ENCODE measurements around the gene BLOC1S4. TPM values are rescaled to one million over a fixed set of nuclear protein-coding genes. Genes with fewer than 3 reads are reported as not detected.

The BLOC1S4 gene
- total RNA-seq, 6 experiments from 2014 or later, result 12.7 to 19.0 (median 14.2) TPM

DNA sequence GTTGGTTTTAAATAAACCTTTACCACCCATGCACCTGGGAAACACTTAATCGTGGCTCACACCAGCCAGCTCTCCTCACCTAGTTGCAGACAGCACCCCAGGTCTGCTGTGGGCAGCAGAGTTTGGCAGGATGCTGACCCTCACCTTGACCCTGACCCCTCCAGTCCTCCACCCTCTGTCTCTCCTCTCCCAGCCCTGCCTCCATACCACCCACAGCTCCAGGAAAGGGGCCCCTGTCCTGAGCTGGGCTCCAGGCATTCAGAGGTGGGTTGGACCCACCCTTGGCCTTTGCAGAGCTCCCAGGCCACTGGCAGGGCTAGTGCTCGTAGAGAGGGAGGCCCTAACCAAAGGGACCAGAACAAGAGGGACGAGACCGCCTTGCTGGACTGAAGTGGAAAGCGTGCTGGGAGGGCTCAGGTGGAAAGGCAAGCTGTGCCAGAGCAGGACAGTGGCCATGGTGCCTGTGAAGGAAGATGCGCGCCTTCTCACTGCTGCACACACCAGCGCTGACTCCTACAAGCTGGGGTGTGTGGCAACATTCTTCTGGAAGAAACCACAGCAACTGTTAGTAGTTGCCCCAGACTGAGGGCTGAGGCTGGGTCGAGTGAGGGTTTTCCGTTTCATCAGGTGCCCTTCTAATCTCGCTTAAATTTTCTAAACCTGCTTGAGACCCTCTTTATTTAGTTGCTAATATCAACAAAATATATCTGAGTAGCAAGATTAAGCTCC lies 32.9 kb upstream of the BLOC1S4 start:
- H3K36me3 Mint-ChIP-seq (ENCODE audit: low read depth), result peaks cover 7% of the 10 kb centered on the region
- DNase-seq, result no peak
- peaks cover 2% of the 10 kb centered on the region for H3K4me1 Mint-ChIP-seq (ENCODE audit: low read depth)
- H3K9me3 Mint-ChIP-seq, result no peaks in the 10 kb centered on the region
- no peak overlapping the region for H3K27ac Mint-ChIP-seq
- peaks cover 6% of the 10 kb centered on the region; the same call in 1 of the 2 replicates for H3K27me3 Mint-ChIP-seq (ENCODE audit: insufficient read depth)
- H3K4me3 Mint-ChIP-seq, result no peak overlapping the region
- TF ChIP-seq, protein P1, sequence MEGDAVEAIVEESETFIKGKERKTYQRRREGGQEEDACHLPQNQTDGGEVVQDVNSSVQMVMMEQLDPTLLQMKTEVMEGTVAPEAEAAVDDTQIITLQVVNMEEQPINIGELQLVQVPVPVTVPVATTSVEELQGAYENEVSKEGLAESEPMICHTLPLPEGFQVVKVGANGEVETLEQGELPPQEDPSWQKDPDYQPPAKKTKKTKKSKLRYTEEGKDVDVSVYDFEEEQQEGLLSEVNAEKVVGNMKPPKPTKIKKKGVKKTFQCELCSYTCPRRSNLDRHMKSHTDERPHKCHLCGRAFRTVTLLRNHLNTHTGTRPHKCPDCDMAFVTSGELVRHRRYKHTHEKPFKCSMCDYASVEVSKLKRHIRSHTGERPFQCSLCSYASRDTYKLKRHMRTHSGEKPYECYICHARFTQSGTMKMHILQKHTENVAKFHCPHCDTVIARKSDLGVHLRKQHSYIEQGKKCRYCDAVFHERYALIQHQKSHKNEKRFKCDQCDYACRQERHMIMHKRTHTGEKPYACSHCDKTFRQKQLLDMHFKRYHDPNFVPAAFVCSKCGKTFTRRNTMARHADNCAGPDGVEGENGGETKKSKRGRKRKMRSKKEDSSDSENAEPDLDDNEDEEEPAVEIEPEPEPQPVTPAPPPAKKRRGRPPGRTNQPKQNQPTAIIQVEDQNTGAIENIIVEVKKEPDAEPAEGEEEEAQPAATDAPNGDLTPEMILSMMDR (IDR thresholded peaks at IDR 0.05), result no peak

DNA sequence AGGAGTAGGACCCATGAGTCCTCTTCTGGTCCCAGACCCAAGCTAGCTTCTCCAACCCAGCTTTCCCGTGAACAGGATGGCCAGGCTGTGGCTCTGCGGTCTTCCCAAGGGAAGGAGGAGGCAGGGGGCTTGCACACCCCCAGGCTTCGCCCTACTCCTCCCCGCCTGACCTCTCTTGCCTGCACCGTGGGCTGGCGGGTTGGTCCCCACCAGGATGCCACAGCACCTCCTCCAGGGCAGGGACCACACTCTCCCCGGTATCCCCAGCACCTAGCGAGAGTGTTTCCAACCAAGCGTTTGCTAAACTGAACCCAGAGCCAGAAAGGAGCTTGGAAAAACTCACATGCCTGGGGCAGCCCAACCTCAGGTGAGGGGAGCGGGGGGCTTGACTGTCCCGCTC lies 31.3 kb upstream of the BLOC1S4 start:
- Mint-ChIP-seq H3K27me3 (ENCODE audit: insufficient read depth) (peaks cover 6% of the 10 kb centered on the region; the same call in 1 of the 2 replicates), H3K36me3 (ENCODE audit: low read depth) (peaks cover 7% of the 10 kb centered on the region), H3K4me3 (no peak overlapping the region), H3K4me1 (ENCODE audit: low read depth) (peaks cover 18% of the 10 kb centered on the region), H3K9me3 (no peaks in the 10 kb centered on the region), H3K27ac (no peak overlapping the region)
- TF ChIP-seq, protein P1 (IDR thresholded peaks at IDR 0.05), result no peak
- DNase-seq, result no peak

DNA sequence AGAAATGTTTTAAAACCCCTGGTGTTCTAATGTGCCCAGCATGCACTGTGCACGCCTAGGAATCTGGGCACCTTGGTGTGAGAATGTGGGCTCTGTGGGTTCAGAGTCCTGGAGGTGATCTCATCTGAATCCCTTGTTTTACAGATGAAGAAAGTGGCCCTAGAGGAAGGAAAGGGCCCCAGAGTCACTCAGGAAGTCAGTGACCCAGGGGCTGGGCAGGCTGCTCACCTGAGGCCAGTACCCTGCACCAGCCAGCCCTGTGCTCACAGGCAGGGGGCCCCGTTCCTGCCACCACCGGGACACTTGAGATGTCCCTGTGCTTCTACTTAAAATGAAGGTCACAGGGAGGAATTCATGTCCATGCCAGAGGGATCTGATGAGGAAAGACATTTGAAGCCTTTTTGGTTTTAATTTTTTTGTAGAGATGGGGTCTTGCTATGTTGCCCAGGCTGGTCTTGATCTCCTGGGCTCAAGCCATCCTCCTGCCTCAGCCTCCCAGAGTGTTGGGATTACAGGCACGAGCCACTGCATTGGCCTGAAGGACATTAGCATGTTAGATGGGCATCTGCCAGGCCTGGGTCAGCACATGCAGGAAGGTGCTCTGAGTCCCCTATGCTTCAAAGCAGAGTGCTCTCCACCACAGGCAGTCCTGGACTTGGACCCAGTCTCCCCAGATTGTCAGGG lies 29.7 kb upstream of the BLOC1S4 start:
- TF ChIP-seq, protein P1 (IDR thresholded peaks at IDR 0.05), result peak; percentile 14; the same call in 1 of the 2 replicates
- Mint-ChIP-seq H3K9me3 (no peaks in the 10 kb centered on the region), H3K4me3 (no peak overlapping the region), H3K27ac (no peak overlapping the region), H3K36me3 (ENCODE audit: low read depth) (no peaks in the 10 kb centered on the region), H3K4me1 (ENCODE audit: low read depth) (peaks cover 23% of the 10 kb centered on the region), H3K27me3 (ENCODE audit: insufficient read depth) (peaks cover 6% of the 10 kb centered on the region; the same call in 1 of the 2 replicates)
- DNase-seq, result no peak

DNA sequence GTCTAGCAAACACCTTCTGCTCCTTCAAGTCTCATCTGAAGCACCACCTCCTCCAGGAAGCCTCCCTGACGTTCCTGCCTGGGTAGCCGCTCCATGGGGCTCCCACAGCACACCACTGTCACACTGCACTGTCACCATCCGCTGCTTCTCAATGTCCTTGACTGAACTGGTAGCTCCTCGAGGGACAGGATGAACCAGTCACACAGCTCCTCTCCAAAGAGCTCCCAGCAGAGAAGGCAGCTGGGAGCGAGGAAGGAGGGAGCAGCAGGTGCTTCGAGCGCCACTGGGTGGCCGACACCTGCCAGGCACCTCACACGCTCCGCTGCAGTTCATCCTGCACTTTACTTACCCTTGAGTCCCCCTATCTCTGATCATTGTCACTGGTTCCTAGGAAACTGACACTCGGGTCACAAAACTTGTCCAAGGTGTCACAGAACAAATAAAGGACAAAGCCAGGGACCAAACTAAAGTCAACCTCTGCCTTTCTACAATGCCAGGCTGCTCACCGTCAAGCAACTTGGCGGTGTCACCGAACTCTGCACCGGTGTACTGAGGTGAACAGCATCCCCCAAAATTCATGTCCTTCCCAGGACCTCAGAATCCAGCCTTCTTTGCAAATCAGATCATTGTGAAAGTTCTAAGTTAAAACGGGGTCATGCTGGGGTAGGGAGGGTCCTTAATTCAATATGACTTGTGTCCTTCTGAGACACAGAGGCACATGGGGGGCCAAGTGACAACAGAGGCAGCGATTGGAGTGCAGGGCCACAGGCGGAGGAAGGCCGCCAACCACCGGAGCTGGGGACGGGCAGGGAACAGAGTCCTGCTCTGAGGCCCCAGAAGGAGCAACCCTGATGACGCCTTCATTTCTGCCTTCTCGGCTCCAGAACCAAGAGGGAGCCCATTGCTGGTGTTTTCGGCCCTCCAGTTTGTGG lies 27.8 kb upstream of the BLOC1S4 start:
- TF ChIP-seq, protein P1 (IDR thresholded peaks at IDR 0.05), result no peak
- Mint-ChIP-seq H3K27me3 (ENCODE audit: insufficient read depth) (peaks cover 6% of the 10 kb centered on the region; the same call in 1 of the 2 replicates), H3K4me3 (peak overlapping the region; percentile 25; the same call in 1 of the 2 replicates), H3K4me1 (ENCODE audit: low read depth) (peaks cover 32% of the 10 kb centered on the region), H3K36me3 (ENCODE audit: low read depth) (no peaks in the 10 kb centered on the region), H3K27ac (peak overlapping the region; percentile 90), H3K9me3 (no peaks in the 10 kb centered on the region)
- DNase-seq, result no peak

DNA sequence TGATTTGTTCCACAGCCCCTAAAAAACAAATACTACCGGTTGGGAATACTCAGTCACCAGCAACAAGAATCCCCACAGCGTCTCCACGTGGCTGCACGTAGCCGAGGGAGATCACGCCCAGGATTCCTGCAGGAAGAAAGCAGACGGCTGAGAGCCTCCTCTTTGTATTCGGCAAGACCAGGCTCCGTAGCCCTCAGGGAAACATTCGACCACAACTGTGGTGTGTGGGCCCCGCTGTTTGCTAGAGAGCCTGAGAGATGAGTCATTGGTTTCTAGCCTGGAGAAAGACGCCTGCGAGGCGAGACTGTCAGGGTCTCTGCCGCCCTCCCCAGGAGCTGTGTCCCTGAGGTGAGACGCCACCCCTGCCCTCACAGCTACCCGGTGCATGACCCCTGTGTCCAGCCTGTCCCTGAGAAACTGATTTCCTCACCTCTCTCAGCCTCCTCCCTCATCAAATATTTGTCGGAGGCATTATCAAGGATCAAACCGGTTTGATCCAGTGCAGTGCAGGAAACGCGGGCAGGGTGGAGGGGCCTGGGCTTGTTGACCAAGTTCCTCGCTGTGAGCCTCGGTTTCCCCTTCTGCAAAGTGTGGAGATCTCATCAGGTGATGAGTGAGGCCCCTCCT lies 27.0 kb upstream of the BLOC1S4 start:
- H3K27me3 Mint-ChIP-seq (ENCODE audit: insufficient read depth), result peaks cover 6% of the 10 kb centered on the region; the same call in 1 of the 2 replicates
- TF ChIP-seq, protein P1 (IDR thresholded peaks at IDR 0.05), result peak; percentile 31; the same call in 1 of the 2 replicates
- DNase-seq, result peak; percentile 88
- H3K4me1 Mint-ChIP-seq (ENCODE audit: low read depth), result peaks cover 35% of the 10 kb centered on the region
- peak overlapping the region; percentile 90 for H3K27ac Mint-ChIP-seq
- H3K4me3 Mint-ChIP-seq, result peak overlapping the region; percentile 25; the same call in 1 of the 2 replicates
- no peaks in the 10 kb centered on the region for H3K36me3 Mint-ChIP-seq (ENCODE audit: low read depth)
- no peaks in the 10 kb centered on the region for H3K9me3 Mint-ChIP-seq

Measured in HFFc6 (cell line).